Upper lobe of left lung (tissue), 6 donors: Measurements from ENCODE around the gene PGBD2. TPM values are rescaled to one million over a fixed set of nuclear protein-coding genes. Genes with fewer than 3 reads are reported as not detected.
"Not testable (repeated sequence)": the region's sequence is repeated elsewhere in the genome, so short reads cannot be mapped to it uniquely, and the experiment has no call there.

Experiments
- ATAC-seq, 2 donors: fragments of 200-7000 bp; cut with Tn5 transposase; one replicate each; pipeline ENCODE4 v1.9.1; 2022; ENCODE audit warnings: mild to moderate bottlenecking in 2 of 2, moderate library complexity in 2 of 2; ENCODE audit not compliant: low FRiP score in 2 of 2
- DNase-seq, 2 donors: peaks; one replicate each; pipeline ENCODE4 v3.0.0-alpha.2; 2019 to 2020
- H3K27ac ChIP-seq, 4 donors: fragments of 200-600 bp; sonication (generic); one replicate each; pipeline ENCODE4 v1.5.1; 2016 to 2019
- H3K27me3 ChIP-seq, 4 donors: fragments of 200-600 bp; sonication (generic); one replicate each; pipeline ENCODE4 v1.5.1; 2017 to 2019
- H3K36me3 ChIP-seq, 4 donors: fragments of 200-600 bp; sonication (generic); one replicate each; pipeline ENCODE4 v1.5.1; 2016 to 2019
- H3K4me1 ChIP-seq, 4 donors: fragments of 200-600 bp; sonication (generic); one replicate each; pipeline ENCODE4 v1.5.1; 2018 to 2019
- H3K4me3 ChIP-seq, 4 donors: fragments of 200-600 bp; sonication (generic); one replicate each; pipeline ENCODE4 v1.5.1; 2017 to 2019; ENCODE audit warnings: mild to moderate bottlenecking in 2 of 4, moderate library complexity in 1 of 4
- H3K9me3 ChIP-seq, 4 donors: fragments of 200-600 bp; sonication (generic); one replicate each; pipeline ENCODE4 v1.5.1; 2018 to 2019
- CTCF ChIP-seq, 6 experiments: fragments of 450-650 bp in 4 of 6; fragments of 200-600 bp in 2 of 6; sonication (generic) in 2 of 6; IDR thresholded peaks; one replicate each; pipeline ENCODE4 v1.5.1; 2016 to 2019; ENCODE audit warnings: antibody characterized with exemption in 6 of 6
- EP300 ChIP-seq, 4 donors: sonication (generic); formaldehyde crosslinking; IDR thresholded peaks; one replicate each; pipeline ENCODE4 v1.5.1; 2017; ENCODE audit warnings: antibody characterized with exemption in 4 of 4, control low read depth in 2 of 4
- POLR2A ChIP-seq, 4 donors: fragments of 450-650 bp; IDR thresholded peaks; one replicate each; pipeline ENCODE4 v1.5.1; 2016 to 2017; ENCODE audit warnings: antibody characterized with exemption in 4 of 4, mild to moderate bottlenecking in 2 of 4
- POLR2AphosphoS5 ChIP-seq, 2 donors: sonication (generic); formaldehyde crosslinking; IDR thresholded peaks; one replicate each; pipeline ENCODE4 v1.5.1; 2017; ENCODE audit warnings: antibody characterized with exemption in 2 of 2
- WGBS, 2 donors: methylation state at CpG; one replicate each; pipeline ENCODE4 v1.1.5; 2017 to 2018; 5-methylcytosine and 5-hydroxymethylcytosine counted together
- total RNA-seq, 6 donors: library from RNA; depleted of rRNA in 4 of 6; stranded (reverse); fragments of >200 nt in 4 of 6; gene quantifications; one replicate each; pipeline versions ENCODE4 v1.1.0 to v1.2.1, GENCODE V29; 2016 to 2021
- donor health status: DM: no; HTN: no; CAD: no; lungs with moderate emphysema.
- donor health status: DM: no; HTN: yes; CAD: no; lungs with severe emphysema.

Gene PGBD2
- total RNA-seq, 6 donors from 2014 or later, result 5.6 to 19.9 (median 6.7) TPM

DNA sequence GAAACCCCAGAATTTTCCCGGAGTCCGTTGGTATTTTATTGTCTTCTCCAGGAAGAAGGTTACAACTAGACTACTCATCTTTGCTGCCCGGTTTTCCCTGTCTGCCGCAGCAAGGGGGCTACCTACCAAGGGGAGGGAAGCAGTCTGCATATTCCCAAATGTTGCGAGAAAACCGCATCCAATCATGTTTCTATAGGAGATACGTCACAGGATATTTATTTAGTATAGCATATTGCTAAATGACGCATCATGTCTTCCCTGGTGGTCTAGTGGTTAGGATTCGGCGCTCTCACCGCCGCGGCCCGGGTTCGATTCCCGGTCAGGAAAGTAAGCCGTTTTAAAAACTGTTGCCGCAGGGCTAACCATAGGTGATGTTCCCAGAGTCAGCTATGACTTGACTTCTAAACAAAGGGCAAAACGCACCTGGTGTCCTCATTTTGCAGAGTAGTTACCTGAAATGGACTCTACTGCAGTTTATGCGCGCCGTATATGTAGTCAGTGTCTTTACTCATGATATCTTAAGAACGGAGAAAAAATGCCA, 32.0 kb upstream of the PGBD2 start:
- H3K4me1 ChIP-seq, result peaks cover 7 to 12% (median 11%) of the 10 kb centered on the region in 4 donors
- TF ChIP-seq POLR2AphosphoS5 (IDR thresholded peaks at IDR 0.05) (peak in 1 of 2 donors; percentile 22), EP300 (IDR thresholded peaks at IDR 0.05) (peak in 1 of 4 donors; percentile 9), POLR2A (IDR thresholded peaks at IDR 0.05) (no peak), CTCF (IDR thresholded peaks at IDR 0.05) (no peak)
- H3K27me3 ChIP-seq, result no peaks in the 10 kb centered on the region
- H3K36me3 ChIP-seq, result no peaks in the 10 kb centered on the region
- peak overlapping the region; percentile 91 to 97 (median 96) for H3K27ac ChIP-seq
- peak; percentile 77 to 85 for ATAC-seq
- WGBS, 2 donors, result 8 to 12% methylated on average over 17 to 23 of the region's 23 CpGs
- DNase-seq, result peak; percentile 51 to 93
- H3K9me3 ChIP-seq, result no peaks in the 10 kb centered on the region
- H3K4me3 ChIP-seq, result peak overlapping the region; percentile 53 to 57 (median 54)

- no peak for DNase-seq
- no peak overlapping the region for H3K27ac ChIP-seq
- TF ChIP-seq EP300 (IDR thresholded peaks at IDR 0.05) (no peak), CTCF (IDR thresholded peaks at IDR 0.05) (no peak), POLR2AphosphoS5 (IDR thresholded peaks at IDR 0.05) (no peak), POLR2A (IDR thresholded peaks at IDR 0.05) (no peak)
- no peak overlapping the region for H3K4me3 ChIP-seq
- peaks cover 0 to 5% (median 2%) of the 10 kb centered on the region in 4 donors for H3K4me1 ChIP-seq
- no peaks in the 10 kb centered on the region for H3K36me3 ChIP-seq
- no peak for ATAC-seq
- H3K27me3 ChIP-seq, result no peaks in the 10 kb centered on the region
- H3K9me3 ChIP-seq, result no peaks in the 10 kb centered on the region
- 57 to 71% methylated on average over 1 of the region's 1 CpG for WGBS, 2 donors
These were observed 24.8 kb upstream of the PGBD2 start for GRCh38 chr1:248881261-248881660.

DNA sequence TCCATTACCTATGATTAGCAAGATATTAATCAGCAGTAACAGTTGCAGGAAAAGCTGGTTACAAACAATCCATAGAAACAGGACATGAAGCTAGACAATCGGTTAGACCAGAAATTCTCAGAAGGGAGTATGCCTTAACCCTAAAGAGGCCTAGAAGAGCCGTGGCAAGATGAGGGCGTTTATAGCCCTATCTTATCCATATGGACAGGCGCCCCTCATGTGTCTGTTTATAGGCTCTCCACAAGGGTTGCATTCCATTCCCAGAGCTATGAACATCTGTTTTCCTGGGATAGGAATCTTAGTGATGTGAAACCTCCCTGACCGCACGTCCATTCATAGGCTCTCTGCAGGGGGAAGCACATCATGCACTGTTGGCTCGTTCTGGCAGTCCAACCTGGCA, 23.6 kb upstream of the PGBD2 start:
- DNase-seq, H3K27ac ChIP-seq, H3K36me3 ChIP-seq, H3K4me3 ChIP-seq, H3K27me3 ChIP-seq, H3K4me1 ChIP-seq, ATAC-seq, H3K9me3 ChIP-seq: not testable (repeated sequence)
- whole genome bisulfite sequencing, 2 donors, result 63 to 71% methylated on average over 7 of the region's 7 CpGs

DNA sequence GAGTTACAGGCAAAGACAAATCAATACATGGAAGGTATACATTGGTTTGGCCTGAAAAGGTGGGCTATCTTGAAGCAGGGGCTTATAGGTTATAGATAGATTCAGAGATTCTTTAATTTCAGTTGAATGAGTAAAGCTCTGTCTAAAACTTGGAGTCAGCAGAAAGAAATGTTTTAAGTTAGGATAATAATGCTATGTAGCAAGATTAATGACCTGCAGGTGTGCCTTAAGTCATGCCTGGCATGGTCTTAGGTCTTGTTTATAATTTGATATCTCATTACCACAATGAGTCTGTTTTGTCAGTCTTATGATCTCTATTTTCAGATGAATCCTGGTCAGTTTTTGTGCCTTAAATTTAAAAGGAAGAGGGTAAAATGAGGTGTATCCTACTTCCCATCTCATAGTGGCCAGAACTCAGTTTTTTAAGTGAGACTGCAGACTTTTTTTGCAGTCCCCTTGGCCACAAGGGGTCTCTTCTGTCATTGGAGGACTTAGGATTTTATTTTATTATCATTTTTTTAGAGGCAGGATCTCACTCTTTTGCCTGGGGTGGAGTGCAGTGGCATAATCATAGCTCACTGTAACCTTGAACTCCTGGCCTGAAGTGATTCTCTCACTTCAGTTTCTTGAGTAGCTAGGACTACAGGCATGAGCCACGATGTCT, 21.3 kb upstream of the PGBD2 start:
- Histone ChIP-seq H3K27me3 (no peaks in the 10 kb centered on the region), H3K36me3 (no peaks in the 10 kb centered on the region), H3K27ac (no peak overlapping the region), H3K4me3 (no peak overlapping the region), H3K4me1 (peaks cover 0 to 5% (median 2%) of the 10 kb centered on the region in 4 donors), H3K9me3 (no peaks in the 10 kb centered on the region)
- DNase-seq, result no peak
- 50 to 68% methylated on average over 1 of the region's 1 CpG for WGBS, 2 donors
- no peak for TF ChIP-seq POLR2A (IDR thresholded peaks at IDR 0.05)
- no peak for TF ChIP-seq CTCF (IDR thresholded peaks at IDR 0.05)
- no peak for TF ChIP-seq EP300 (IDR thresholded peaks at IDR 0.05)
- TF ChIP-seq POLR2AphosphoS5 (IDR thresholded peaks at IDR 0.05), result no peak
- no peak for ATAC-seq

DNA sequence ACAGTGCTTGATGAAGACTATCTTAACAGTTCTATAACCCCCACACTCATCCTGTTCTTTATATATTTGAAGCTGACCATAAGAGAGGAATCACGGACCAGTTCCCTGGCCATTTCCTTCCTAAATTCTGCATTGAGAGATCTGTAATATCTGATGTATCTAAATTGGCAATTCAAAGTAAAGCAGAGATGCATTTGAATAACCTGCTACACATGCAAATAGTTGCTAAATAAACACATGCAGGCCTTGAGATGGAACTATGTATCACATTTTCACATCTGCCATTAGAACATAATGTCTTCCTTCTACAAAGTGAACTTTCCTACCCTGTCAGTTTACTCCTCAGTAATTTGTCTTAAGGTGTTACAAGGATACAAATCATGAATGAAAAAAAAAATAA, 20.4 kb upstream of the PGBD2 start:
- no peaks in the 10 kb centered on the region for H3K36me3 ChIP-seq
- H3K27ac ChIP-seq, result no peak overlapping the region
- H3K4me1 ChIP-seq, result peaks cover 0 to 5% (median 2%) of the 10 kb centered on the region in 4 donors
- no peak for TF ChIP-seq EP300 (IDR thresholded peaks at IDR 0.05)
- TF ChIP-seq POLR2A (IDR thresholded peaks at IDR 0.05), result no peak
- TF ChIP-seq CTCF (IDR thresholded peaks at IDR 0.05), result no peak
- no peak for TF ChIP-seq POLR2AphosphoS5 (IDR thresholded peaks at IDR 0.05)
- WGBS, 2 donors, result 71 to 91% methylated on average over 1 of the region's 1 CpG
- no peak for ATAC-seq
- no peaks in the 10 kb centered on the region for H3K27me3 ChIP-seq
- no peak for DNase-seq
- H3K4me3 ChIP-seq, result no peak overlapping the region
- no peaks in the 10 kb centered on the region for H3K9me3 ChIP-seq
